ENCODE data around the gene DNAAF8.

GRCh38 chr16:4783951-4784336 lies 49.6 kb downstream of the DNAAF8 start:
- no peak for TF ChIP-seq CTCF (conservative IDR thresholded peaks at IDR 0.05)
- TF ChIP-seq EZH2 (IDR thresholded peaks at IDR 0.05; ENCODE audit: low read depth) = no peak

All from PC-9 (cell line).